Amygdala (tissue), 56 donors: ENCODE measurements around the gene CAPS2.
A peak's percentile ranks its signal among the peaks of the same experiment; 100 is the strongest.
"Not testable (repeated sequence)": the region's sequence is repeated elsewhere in the genome, so short reads cannot be mapped to it uniquely, and the experiment has no call there.

ENCODE experiments used
- DNase-seq, 56 donors: peaks; one replicate each; lab custom pipeline; 2025; lab: John Stamatoyannopoulos, UW

Gene CAPS2

DNA sequence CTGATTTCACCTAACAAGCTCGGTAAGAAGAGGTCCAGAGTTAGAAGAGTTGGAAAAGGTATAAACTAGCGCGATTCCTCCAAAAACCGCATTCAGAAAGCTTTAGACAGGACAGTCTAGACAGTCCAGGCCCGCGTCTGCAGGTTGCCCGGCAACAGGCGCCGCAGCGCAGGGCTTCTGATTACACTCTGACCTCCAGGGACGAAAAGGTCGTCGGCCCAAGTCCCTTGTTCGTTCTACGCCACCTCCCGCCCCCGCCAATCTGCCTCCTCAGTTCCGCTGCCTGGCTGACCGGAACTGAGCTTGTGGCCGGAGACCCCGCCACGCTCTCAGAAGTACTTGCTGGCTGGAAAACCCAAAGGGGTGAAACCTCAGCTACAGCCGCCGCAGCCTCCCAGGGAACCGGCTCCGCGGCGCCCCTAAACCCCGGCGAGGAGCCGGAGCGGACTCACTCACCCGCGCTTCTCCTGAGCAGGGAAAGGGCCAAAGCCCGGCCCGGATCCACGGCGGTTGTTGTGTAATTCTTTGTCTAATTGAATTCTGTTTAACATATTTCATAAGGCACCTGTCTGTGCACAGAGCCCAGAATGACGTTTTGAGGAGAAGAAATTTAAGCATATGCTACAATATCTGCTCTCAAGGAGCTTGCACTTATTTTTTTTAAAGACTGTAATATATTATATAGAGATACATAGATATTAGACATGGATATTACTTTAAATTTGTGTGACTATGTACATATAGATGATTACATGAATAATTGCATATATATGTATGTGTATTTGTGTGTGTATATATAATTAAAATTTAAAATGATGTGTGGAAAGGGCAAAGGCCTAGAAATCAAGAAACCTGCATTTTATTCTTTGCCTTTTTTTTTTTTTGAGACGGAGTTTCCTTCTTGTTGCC, at the start of gene CAPS2:
Gene CAPS2, minus strand, starts transcription at position 407 of the 909 bp plus-strand sequence. CDS start 3,826 bp downstream, outside the sequence.
- peak in 55 of 56 donors; percentile 13 to 80 (median 59) for DNase-seq

DNA sequence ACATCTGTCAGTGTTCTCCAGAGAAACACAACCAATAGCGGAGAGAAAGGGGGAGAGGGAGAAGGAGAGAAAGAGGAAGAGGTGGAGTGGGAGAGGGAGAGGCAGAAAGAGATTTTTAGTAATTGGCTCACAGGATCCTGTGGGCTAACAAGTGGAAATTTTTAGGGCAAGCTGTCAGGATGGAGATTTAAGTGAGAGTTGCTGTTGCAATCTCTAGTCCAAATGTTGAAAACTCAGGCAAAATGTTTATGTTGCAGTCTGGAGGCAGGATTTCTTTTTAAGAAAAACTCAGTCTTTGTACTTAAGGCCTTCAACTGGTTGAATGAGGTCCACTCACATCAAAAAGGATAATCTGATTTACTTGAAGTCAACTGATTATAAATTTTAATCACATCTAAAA, 48.2 kb upstream of the CAPS2 start:
- no peak for DNase-seq

DNA sequence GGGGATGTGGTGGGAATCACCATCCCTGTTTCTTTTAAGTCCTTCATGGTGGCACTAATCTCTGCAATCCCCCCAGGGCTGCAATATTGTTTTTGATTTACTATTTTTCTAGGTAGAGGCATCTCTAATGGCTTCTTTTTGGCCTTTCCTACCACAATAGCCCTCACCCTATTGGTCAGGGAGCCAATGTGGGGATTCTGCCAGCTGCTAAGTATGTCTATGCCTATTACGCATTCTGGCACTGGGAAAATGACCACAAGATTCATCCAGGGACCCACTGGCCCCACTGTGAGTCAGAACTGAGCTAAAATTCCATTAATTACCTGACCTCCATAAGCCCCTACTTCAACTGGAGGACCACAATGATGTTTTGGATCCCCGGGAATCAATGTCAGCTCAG, 44.8 kb upstream of the CAPS2 start:
- DNase-seq, result no peak

DNA sequence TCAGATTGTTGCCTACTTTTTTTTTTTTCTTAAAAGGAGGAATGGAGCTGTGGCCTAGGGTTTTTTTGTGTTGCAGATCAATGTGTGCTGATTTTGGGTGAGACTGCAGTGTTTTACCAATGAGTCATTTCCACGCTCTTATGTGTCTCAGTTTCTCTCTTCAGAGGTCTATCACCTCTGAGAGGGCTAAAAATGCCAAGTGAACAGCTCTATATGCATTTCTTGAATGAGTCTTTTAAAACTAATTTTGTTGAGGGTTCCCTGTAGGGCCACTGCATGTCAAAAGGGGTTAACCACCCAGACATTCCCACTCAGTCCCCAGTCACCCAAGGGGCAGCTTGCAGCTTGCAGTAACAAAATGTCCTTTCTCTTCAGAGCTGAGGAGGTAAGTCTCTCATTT, 36.5 kb upstream of the CAPS2 start:
- no peak for DNase-seq

DNA sequence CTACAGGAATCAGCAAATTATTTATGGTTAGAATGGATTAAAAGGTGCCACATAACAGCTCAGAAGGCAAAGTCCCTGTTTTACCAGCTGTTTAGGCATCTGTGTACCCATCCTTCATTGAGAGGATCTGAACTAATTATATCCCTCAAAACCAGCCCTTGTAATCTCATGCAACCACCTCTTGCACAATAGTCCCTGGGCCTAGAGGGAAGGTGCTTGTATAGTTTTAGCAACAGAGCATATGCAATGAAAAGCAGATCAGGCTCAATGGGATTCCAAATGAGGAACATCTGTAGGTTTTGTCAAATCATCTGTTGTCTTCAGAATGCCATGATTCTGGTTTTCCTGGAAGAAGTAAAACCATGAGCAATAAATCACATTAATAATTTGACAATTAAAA, 34.8 kb upstream of the CAPS2 start:
- no peak for DNase-seq

DNA sequence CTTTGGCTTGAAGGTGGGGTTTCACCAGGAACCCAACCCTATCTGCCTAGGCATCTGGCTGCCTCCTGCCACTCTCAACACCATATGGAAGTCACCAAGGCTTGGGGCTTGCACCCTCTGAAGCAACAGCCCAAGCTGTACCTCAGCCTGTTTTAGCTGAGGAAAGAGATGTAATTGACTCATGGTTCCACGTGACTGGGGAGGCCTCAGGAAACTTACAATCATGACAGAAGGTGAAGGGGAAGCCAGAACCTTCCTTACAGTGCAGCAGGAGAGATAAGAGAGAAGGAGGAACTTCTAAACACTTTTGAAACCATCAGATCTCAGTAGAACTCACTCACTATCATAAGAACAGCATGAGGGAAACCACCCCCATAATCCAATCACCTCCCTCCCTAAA, 31.3 kb upstream of the CAPS2 start:
- no peak for DNase-seq

DNA sequence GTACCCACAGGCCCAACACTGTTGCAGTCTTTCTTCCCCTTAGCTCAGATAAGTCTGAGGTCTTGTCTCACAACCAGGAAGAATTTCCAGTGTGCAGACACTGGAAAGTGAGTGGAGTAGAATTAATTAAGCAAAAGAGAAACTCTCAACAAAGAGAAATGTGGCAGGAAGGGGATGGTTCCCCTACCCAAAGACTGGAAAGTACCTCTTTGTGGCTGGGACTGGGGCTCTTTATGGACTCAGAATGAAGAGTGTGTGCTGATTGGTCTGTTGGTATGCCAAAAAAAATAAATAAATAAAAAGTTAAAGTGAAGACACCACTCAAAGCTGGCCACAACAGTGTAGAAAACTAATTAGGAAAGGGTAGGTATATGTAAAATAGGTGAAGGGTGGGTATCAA, 30.8 kb upstream of the CAPS2 start:
- no peak for DNase-seq

DNA sequence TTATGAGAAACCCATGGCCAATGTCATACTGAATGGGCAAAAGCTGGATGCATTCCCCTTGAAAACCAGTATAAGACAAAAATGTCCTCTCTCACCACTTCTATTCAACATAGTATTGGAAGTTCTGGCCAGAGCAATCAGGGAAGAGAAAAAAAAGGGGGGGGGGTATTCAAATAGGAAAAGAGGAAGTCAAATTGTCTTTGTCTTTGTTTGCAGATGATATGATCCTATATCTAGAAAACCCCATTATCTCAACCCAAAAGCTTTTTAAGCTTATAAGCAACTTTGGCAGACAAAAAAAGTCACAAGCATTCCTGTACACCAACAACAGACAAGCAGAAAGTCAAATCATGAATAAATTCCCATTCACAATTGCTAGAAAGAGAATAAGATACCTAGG, 23.9 kb upstream of the CAPS2 start:
- DNase-seq, result no peak

DNA sequence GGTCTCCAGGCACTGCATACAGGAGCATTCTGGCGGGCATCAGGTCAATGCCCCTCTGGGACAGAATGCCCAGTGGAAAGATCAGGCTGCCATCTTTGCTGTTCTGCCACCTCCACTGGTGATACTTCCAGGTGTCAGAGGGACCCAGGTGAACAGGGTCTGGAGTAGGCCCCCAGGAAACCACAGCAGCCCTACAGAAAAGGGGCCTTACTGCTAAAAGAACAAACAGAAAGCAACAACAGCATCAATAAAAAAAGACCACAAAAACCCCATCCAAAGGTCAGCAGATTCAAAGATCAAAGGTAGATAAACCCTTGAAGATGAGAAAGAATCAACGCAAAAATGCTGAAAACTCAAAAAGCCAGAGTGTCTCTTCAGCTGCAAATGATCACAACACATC, 20.3 kb upstream of the CAPS2 start:
- no peak for DNase-seq

DNA sequence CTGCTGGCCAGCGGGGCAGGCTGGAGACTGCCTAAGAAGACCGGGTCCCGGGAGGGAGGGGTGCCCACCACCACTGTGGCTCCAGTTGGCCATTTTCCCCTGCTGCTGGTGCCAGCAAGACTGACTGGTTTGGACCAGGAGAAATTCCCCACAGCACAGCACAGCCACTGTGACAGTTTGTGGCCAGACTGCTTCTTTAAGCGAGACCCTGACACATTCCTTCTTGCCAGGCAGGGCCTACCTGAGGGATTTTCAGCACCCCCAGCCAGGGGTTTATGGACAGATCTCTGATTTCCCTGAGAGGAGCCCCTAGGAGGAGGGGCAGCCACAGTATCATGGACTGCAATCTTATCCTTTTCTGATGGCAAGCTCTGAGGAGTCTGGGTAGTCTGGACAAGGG, 19.8 kb upstream of the CAPS2 start:
- no peak for DNase-seq

DNA sequence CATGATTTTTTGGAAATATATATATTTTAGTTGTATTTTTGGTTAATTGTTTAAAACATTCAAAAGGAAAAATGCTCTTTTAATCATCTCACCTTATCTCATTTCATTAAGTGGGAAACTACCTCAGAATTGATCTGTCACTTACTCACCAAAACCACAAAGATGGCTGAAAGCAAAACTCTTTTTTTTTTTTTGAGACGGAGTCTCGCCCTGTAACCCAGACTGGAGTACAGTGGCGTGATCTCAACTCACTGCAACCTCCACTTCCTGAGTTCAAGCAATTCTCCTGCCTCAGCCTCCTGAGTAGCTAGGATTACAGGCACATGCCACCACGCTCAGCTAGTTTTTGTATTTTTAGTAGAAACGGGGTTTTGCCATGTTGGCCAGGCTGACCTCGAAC, 16.1 kb upstream of the CAPS2 start:
- not testable (repeated sequence) for DNase-seq

DNA sequence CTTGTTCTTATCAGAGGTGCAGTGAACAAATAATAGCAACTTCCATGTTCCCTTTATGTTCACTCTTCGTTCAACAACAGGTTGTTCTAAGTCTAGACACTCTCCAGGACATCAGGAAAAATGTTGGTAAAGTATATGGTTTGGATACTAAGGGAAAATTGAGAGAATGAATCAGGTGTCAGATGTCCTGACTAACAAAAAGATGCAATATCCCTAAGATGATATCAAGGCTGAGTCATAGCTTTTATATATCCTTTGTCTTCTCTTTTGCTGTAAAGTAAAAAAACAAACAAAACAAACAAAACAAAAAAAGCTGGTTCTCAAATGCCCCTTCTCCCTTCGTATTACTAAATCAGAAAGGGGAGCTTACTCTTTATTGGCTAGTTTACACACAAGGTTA, 15.4 kb upstream of the CAPS2 start:
- DNase-seq, result no peak

DNA sequence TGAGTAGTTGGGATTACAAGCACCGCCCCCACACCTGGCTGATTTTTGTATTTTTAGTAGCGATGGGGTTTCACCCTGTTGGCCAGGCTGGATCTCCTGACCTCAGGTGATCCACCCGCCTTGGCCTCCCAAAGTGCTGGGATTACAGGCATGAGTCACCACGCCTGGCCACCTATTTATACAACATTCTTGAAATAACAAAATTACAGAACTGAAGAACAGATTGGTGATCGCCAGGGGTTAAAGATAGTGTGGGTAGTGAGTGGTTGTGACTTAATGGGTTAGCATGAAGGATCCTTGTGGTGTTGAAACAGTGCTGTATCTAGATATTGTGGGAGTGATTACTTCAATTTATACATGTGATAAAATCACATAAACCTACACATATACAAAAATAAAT, 11.7 kb upstream of the CAPS2 start:
- DNase-seq, result peak in 1 of 56 donors; percentile 6

DNA sequence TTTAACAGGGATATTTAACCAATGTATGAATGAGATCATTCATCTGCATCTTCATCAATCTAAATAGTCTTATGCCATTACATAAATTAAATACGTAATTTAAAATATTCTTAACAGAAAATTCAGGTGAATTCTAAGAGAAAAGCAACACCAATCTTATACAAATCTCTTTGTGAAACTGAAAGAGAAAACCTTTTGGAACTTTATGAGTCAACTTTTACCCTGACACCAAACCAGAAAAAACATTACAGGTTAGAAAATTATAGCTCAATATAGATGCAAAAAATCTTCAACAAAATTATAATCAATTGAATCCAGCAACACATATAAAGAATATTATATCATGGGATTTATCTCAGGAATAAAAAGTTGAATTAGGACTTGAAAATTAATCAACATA, 7.8 kb upstream of the CAPS2 start:
- DNase-seq, result no peak

DNA sequence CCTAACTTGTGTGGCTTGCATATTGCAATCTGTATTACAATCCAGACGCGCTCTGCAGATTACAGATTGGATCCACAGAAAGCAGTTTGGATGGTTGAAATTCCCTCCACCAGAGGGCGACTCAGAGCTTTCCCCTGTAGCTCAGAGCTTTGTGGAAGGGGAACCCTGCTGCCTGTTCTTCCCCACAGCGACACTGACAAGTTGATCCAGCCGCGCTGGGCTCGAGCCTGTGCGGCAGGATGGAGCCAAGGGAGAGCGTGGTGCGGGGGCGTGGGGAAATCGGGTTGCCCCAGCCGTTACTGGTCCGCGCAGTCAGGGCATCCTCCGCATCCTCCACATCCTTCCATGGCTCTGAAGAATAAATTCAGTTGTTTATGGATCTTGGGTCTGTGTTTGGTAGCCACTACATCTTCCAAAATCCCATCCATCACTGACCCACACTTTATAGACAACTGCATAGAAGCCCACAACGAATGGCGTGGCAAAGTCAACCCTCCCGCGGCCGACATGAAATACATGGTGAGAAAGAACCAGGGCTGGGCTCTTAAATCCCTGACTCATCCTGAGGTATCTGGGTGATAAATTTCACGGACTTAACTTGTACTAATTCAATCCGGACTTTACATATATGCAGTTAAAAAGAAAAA, 4.4 kb upstream of the CAPS2 start, which contains the start of gene GLIPR1L1:
Gene GLIPR1L1, plus strand, starts transcription at position 287 of the 647 bp plus-strand sequence. Its CDS starts 59 bp downstream, at position 346.
- peak; percentile 20 to 96 (median 75) for DNase-seq

DNA sequence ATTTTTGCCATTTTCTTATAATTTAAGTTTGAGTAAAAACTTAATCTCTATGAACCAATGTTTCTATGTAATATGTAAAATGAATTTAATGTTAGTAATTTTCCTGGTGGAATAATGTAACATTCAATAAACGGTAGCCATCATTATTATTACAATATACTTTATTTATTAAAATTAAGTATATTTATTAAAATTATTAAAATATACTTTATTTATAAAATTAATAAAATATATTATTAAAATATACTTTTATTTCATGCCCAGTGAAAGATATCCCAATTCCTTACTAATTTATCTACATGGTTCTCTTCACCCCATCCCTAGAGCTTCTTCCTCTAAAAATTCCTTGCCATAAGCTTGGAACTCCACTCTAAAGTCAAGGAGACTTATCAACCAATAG, 2.5 kb downstream of the CAPS2 start:
- DNase-seq, result no peak

DNA sequence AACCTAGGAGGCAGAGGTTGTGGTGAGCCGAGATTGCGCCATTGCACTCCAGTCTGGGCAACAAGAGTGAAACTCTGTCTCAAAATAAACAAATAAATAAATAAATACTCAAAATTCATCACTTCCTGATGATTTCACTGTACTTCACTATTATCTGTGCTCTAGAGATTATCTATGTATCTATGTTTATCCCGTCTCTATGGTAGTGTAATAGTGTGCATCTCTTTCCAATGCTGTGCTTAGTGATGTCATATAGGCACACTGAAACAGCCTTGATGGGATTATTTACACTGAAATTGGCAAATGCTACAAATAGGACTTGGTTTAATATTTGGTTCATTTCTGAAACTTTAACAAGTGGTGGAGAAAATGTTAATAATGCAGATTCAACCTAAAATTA, 6.5 kb downstream of the CAPS2 start:
- no peak for DNase-seq

DNA sequence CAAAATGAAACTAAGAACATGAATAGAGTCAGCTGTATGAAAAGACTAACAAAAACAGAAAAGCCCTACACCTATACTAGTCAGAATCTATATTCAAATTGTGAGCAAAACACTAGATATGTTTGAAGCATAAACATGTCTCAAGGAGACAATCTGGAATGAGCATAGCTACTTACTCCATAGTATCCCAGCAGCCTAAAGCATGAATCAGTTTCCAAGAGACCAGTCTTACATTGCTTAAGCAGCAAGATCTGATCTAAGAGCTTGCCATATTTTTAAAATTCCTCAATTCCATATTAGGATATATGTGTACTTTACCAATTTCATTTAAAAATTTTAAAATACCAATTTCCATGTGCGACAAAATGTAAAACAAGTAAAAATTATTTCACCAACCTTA, 7.7 kb downstream of the CAPS2 start:
- DNase-seq, result no peak

DNA sequence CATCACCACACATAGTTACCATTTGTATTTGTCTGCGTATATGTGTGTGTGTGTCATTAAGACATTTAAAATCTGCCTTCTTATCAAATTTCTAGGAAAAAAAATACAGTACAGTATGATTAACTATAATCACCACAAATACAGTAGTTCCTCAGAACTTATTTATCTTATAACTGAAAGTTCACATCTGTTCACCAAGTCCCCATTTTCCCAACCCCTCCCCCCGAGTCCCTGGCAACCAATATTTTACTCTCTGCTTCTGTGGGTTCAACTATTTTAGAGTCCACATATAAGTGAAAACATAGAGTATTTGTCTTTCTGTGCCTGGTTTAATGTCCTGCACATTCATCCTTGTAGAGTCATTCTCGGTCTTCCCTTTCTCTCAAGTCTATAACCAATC, 12.3 kb downstream of the CAPS2 start:
- no peak for DNase-seq

DNA sequence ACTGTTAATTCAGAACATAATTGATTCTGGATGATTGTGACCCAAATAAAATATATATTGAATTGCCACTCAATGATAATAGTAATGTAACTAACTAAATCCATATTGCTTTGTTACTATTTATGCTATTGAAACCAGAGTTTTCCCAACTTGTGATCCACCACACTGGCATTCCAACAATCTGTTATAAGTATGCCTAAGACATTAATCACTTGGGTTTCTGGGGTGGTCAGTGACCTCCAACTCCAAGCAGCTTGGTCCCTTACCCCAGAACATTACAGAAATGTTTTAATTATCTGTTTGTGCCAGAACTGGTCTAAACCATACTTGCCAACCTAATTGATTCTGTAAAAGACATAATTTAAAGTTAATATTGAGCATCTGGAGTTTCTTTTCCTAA, 14.6 kb downstream of the CAPS2 start:
- DNase-seq, result no peak

DNA sequence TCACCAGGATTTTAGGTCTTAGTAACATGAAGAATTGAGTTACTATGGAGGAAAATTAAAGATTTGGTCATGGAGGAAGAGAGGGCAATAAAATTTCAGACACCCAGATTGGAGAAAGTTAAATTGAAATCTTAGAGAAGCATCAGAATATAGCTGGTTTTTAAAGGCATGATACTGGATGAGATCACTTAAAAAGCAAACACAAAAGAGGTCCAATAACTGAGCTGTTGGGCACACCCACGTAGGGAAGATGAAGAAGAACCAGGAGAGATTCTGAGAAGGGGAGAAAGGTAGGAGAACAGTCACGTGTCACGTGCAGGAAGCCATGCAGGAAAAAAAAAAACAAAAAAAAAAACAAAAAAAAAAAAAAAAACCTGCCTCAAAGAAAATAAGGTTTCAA, 18.8 kb downstream of the CAPS2 start:
- no peak for DNase-seq

DNA sequence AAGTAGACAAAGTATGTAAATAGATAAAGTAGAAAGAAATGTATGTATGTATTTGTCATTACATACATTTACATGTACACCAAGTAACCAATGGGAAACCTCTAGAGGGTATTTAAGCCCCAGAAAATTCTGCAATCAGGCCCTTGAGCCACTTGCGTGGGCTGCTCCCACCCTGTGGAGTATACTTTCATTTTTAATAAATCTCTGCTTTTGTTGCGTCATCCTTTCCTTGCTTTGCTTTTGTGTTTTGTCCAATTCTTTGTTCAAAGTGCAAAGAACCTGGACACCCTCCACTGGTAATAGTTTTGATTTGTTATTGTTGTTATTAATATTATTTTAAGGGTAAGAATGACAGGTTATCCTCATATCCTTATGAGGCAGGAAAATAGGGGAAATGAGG, 21.8 kb downstream of the CAPS2 start:
- DNase-seq, result no peak
